Adrenal gland (tissue), 5 donors: ENCODE results near the gene DLGAP1.

Source experiments
- CTCF ChIP-seq, 6 experiments: fragments of 450-650 bp in 4 of 6; fragments of 200-600 bp in 2 of 6; sonication (generic) in 1 of 6; IDR thresholded peaks; 1 replicate in 5 of 6; 2 replicates in 1 of 6; pipeline versions ENCODE4 v1.5.1 to v1.8.0; 2016 to 2021; ENCODE audit warnings: antibody characterized with exemption in 6 of 6, mild to moderate bottlenecking in 2 of 6, moderate library complexity in 1 of 6
- POLR2A ChIP-seq, 2 donors: fragments of 450-650 bp; IDR thresholded peaks; one replicate each; pipeline ENCODE4 v1.6.1; 2017; ENCODE audit warnings: antibody characterized with exemption in 2 of 2, mild to moderate bottlenecking in 2 of 2, moderate library complexity in 1 of 2
- donor health status: DM: no; HTN: no; CAD: no.

GRCh38 chr18:3966246-3966641, 488.9 kb downstream of the DLGAP1 start:
- TF ChIP-seq CTCF (IDR thresholded peaks at IDR 0.05) (no peak), POLR2A (IDR thresholded peaks at IDR 0.05) (no peak)
